Heart left ventricle (tissue), 13 donors: ENCODE results near the gene HSD3B7.

Experiments
- CTCF ChIP-seq, 12 donors: fragments of 200-600 bp; sonication (generic) in 4 of 12; IDR thresholded peaks; one replicate each; pipeline versions ENCODE4 v1.5.0 to v1.8.0; 2018 to 2022; ENCODE audit warnings: antibody characterized with exemption in 12 of 12, mild to moderate bottlenecking in 5 of 12
- POLR2A ChIP-seq, 2 donors: fragments of 450-650 bp; IDR thresholded peaks; one replicate each; pipeline ENCODE4 v1.6.1; 2017; ENCODE audit warnings: antibody characterized with exemption in 2 of 2, mild to moderate bottlenecking in 2 of 2, moderate library complexity in 2 of 2
- donor health status: ischemic (EF 13 %, LVEDD 7.1; RV severe dilation, severe dysfunction).
- donor health status: DM: no; HTN: yes; CAD: no.
- donor health status: DM: no; HTN: no; CAD: no.
- donor health status: ischemic (EF 25% LVEDD 6.9; RV normal size, moderate dysfunction).
- donor health status: ischemic (EF 25% LVEDD 5.7; RV mildly dilated, moderate dysfunction).
- donor health status: ischemic (EF 35%, LVEDD 5.7; RV mildly dilated, moderate dysfunction).
- donor health status: nonischemic (EF 11% LVEDD 7.7; RV severe dilation, severe dysfunction).
- donor health status: DM: yes; HTN: yes; CAD: no.
- donor health status: PGD.
- donor health status: ischemic (EF 29% LVEDD 5.4; RV normal size, mild dysfunction).
- donor health status: nonischemic (EF 23%, LVEDD 6.1; RV moderate dilation, normal function).

GRCh38 chr16:31006086-31006385, 21.0 kb downstream of the HSD3B7 start:
- TF ChIP-seq CTCF (IDR thresholded peaks at IDR 0.05) (no peak), POLR2A (IDR thresholded peaks at IDR 0.05) (no peak)
